GM23248 (cell line): ENCODE results near the gene CYB5RL. TPM values are rescaled to one million over a fixed set of nuclear protein-coding genes. Genes with fewer than 3 reads are reported as not detected.
A peak's percentile ranks its signal among the peaks of the same experiment; 100 is the strongest.

ENCODE experiments used
- DNase-seq: peaks from one replicate; pipeline ENCODE4 v3.0.0-alpha.2; 2015
- H2AFZ ChIP-seq: fragments of 200-600 bp; sonication (generic); 2 replicates; pipeline ENCODE4 v1.6.1; 2016; ENCODE audit warnings: antibody characterized with exemption
- H3F3A ChIP-seq: fragments of 200-600 bp; sonication (generic); 2 replicates; pipeline ENCODE4 v1.6.1; 2016; ENCODE audit warnings: mild to moderate bottlenecking, antibody characterized with exemption, mixed run types; ENCODE audit not compliant: insufficient read depth
- H3K27ac ChIP-seq: fragments of 200-600 bp; sonication (generic); 2 replicates; pipeline ENCODE4 v1.5.1; 2016; ENCODE audit warnings: mild to moderate bottlenecking
- H3K27me3 ChIP-seq: fragments of 200-600 bp; sonication (generic); replicated peaks from 2 replicates; pipeline ENCODE4 v1.6.1; 2016; ENCODE audit warnings: mild to moderate bottlenecking; ENCODE audit not compliant: insufficient read depth
- H3K36me3 ChIP-seq: fragments of 200-600 bp; sonication (generic); 2 replicates; pipeline ENCODE4 v1.6.1; 2016; ENCODE audit warnings: low read depth, mild to moderate bottlenecking
- H3K4me1 ChIP-seq: fragments of 200-600 bp; sonication (generic); 2 replicates; pipeline ENCODE4 v1.6.1; 2016; ENCODE audit warnings: mild to moderate bottlenecking; ENCODE audit not compliant: insufficient read depth
- H3K4me2 ChIP-seq: fragments of 200-600 bp; sonication (generic); one replicate; pipeline ENCODE4 v1.6.1; 2016; ENCODE audit warnings: mild to moderate bottlenecking; ENCODE audit not compliant: unreplicated experiment
- H3K4me3 ChIP-seq: fragments of 200-600 bp; sonication (generic); 2 replicates; pipeline ENCODE4 v1.5.1; 2016; ENCODE audit warnings: mild to moderate bottlenecking
- H3K79me2 ChIP-seq: fragments of 200-600 bp; sonication (generic); 2 replicates; pipeline ENCODE4 v1.6.1; 2016; ENCODE audit warnings: mild to moderate bottlenecking; ENCODE audit not compliant: insufficient read depth
- H3K9ac ChIP-seq: fragments of 200-600 bp; sonication (generic); 2 replicates; pipeline ENCODE4 v1.6.1; 2016; ENCODE audit warnings: mild to moderate bottlenecking
- H3K9me2 ChIP-seq: fragments of 200-600 bp; sonication (generic); 2 replicates; pipeline ENCODE4 v1.6.1; 2016; ENCODE audit warnings: mixed run types, mild to moderate bottlenecking, moderate library complexity; ENCODE audit not compliant: insufficient read depth
- H3K9me3 ChIP-seq: fragments of 200-600 bp; sonication (generic); one replicate; pipeline ENCODE4 v1.6.1; 2017; ENCODE audit warnings: low read depth
- H4K20me1 ChIP-seq: fragments of 200-600 bp; sonication (generic); 2 replicates; pipeline ENCODE4 v1.6.0; 2016; ENCODE audit not compliant: insufficient read depth
- EZH2 ChIP-seq: fragments of 200-600 bp; sonication (generic); IDR thresholded peaks from 2 replicates; pipeline ENCODE4 v1.6.1; 2018; ENCODE audit warnings: antibody characterized with exemption, mild to moderate bottlenecking; ENCODE audit not compliant: insufficient read depth, poor library complexity, severe bottlenecking
- EZH2phosphoT487 ChIP-seq: fragments of 200-600 bp; sonication (generic); IDR thresholded peaks from 2 replicates; pipeline ENCODE4 v1.6.1; 2018; ENCODE audit warnings: antibody characterized with exemption, moderate library complexity, mild to moderate bottlenecking, low read depth; ENCODE audit not compliant: insufficient read depth
- WGBS, 2 experiments: methylation state at CpG; one replicate each; pipeline ENCODE4 v1.1.6; 2015 to 2017; ENCODE audit warnings: low lambda C conversion rate in 2 of 2, low coverage in 1 of 2; ENCODE audit errors: missing lambda C conversion rate in 2 of 2; 5-methylcytosine and 5-hydroxymethylcytosine counted together
- in situ Hi-C: fragments of 300-500 bp; cut with MboI; formaldehyde crosslinking; loops from 2 replicates; pipeline ENCODE4 v1.15.0; 2020
- polyA plus RNA-seq: library from polyadenylated mRNA; unstranded; fragments of >200 nt; fragmentation: Nextera tagmentation; extraction: Ambion mirVana; gene quantifications from 2 replicates; pipeline ENCODE4 v1.2.1, GENCODE V29; 2016
- total RNA-seq: library from RNA; depleted of rRNA; stranded (reverse); fragments of >200 nt; shearing (Covaris generic); gene quantifications from 2 replicates; pipeline ENCODE4 v1.2.3, GENCODE V29; 2014

Gene CYB5RL
- total and polyA plus RNA-seq, 2 experiments from 2014 or later: 2.5 to 3.3 TPM

GRCh38 chr1:54221867-54222484 is 22.1 kb upstream of the CYB5RL start:
- in situ Hi-C loops: no loop called here
- Histone ChIP-seq H3K4me1 (peaks cover 25% of the 10 kb centered on the region), H3K4me2 (no peak overlapping the region), H3K4me3 (no peak overlapping the region), H3K79me2 (no peaks in the 10 kb centered on the region), H3K9me3 (no peaks in the 10 kb centered on the region), H3K36me3 (peaks cover 10% of the 10 kb centered on the region; the same call in 1 of the 2 replicates), H4K20me1 (no peaks in the 10 kb centered on the region), H3F3A (peaks cover 34% of the 10 kb centered on the region), H3K27me3 (no peaks in the 10 kb centered on the region), H2AFZ (no peak overlapping the region), H3K27ac (no peak overlapping the region), H3K9ac (no peak overlapping the region), H3K9me2 (no peaks in the 10 kb centered on the region)
- no peak for TF ChIP-seq EZH2phosphoT487
- no peak for TF ChIP-seq EZH2
- no peak for DNase-seq
- 96 to 99% methylated on average over 6 to 7 of the region's 7 CpGs for WGBS, 2 experiments

DNA sequence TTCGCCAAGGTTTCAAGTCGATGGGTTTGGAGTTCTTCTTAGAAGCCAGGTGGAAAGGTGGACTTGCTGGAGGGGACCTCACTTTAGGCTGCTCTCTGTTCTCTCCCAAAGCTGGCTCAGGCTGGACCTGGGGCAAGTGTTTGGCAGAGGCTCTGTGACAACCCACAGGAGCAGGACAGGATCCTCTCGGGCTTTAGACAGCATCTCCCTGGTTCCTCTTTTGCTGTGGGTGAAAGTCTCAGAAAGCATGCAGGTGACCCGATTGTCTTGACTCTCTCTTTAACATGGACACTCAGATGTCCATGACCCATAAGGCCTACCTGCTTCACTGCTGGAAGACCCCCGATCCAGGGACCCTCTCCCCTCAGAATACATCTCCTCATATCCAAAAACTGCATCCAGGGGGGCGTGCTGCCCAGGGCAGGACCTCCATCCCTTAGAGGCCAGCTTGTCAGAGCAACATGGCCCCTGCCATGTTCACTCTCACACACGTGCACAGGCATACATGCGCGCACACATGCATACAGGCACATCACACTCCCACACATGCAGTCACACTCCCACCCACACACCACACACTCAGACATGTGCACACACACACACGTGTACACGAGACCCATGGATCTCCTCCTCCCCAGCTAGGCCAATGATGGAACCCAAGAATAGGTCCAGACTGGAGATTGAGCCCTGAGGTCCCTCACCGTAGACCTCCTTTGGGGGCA is 21.4 kb upstream of the CYB5RL start:
- Histone ChIP-seq H4K20me1 (no peaks in the 10 kb centered on the region), H3K4me2 (no peak overlapping the region), H3K9ac (peak overlapping the region; percentile 57; the same call in 1 of the 2 replicates), H3K79me2 (no peaks in the 10 kb centered on the region), H3K27ac (peak overlapping the region; percentile 83), H3K36me3 (peaks cover 10% of the 10 kb centered on the region; the same call in 1 of the 2 replicates), H3K9me2 (no peaks in the 10 kb centered on the region), H3F3A (peaks cover 34% of the 10 kb centered on the region), H3K4me1 (peaks cover 19% of the 10 kb centered on the region), H3K4me3 (no peak overlapping the region), H3K9me3 (no peaks in the 10 kb centered on the region), H2AFZ (no peak overlapping the region), H3K27me3 (no peaks in the 10 kb centered on the region)
- 87 to 91% methylated on average over 11 to 12 of the region's 12 CpGs for WGBS, 2 experiments
- DNase-seq: no peak
- in situ Hi-C loops: no loop called here
- TF ChIP-seq EZH2phosphoT487 (no peak), EZH2 (no peak)

DNA sequence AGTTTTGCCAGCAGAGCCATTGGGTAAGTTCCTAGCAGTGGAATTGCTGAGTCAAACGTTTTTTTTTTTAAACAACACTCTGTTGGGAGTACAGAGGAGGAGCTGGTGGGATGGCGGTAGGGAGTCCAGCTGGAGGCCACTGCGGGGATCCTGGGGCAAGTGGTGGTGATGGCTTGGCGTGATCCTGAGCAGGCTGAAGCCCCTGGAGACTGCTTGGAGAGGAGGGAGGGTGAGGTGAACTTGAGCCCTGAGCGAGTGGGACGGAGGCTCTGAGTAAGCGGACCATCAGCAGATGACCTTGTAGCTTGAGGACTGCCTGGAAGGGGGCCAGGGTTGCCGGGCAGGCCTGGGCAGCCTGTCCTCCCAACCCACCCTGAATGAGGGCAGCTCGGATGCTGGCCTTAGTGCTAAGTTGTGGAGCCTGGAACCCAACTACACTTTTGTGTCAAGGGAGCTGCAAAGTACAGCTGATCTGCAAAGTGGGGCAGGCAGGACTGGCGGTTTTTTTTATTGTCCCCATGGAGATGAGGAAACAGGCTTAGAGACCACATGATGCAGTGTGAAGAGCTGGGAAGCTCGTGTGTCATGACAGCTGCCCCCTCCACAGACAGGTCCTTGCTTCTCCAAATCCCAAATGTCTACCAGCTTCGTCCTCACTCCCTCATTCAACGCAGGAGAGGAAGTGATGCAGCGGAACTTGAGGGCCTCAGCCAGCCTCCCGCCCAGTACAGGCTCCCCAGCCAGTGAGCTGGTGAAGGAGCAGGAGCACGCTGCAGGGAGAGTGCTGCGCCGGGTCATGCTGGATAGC is 20.4 kb upstream of the CYB5RL start:
- in situ Hi-C loops: no loop called here
- H3K4me2 ChIP-seq: peak overlapping the region; percentile 3
- DNase-seq: peak; percentile 76
- H3K27me3 ChIP-seq: no peaks in the 10 kb centered on the region
- H3K27ac ChIP-seq: peak overlapping the region; percentile 83
- H3F3A ChIP-seq: peaks cover 34% of the 10 kb centered on the region
- H3K79me2 ChIP-seq: no peaks in the 10 kb centered on the region
- peaks cover 10% of the 10 kb centered on the region; the same call in 1 of the 2 replicates for H3K36me3 ChIP-seq
- H3K9me3 ChIP-seq: no peaks in the 10 kb centered on the region
- H3K4me1 ChIP-seq: peaks cover 19% of the 10 kb centered on the region
- TF ChIP-seq EZH2 (no peak), EZH2phosphoT487 (no peak)
- no peak overlapping the region for H3K4me3 ChIP-seq
- no peaks in the 10 kb centered on the region for H3K9me2 ChIP-seq
- H2AFZ ChIP-seq: no peak overlapping the region
- peak overlapping the region; percentile 57 for H3K9ac ChIP-seq
- WGBS, 2 experiments: 24 to 26% methylated on average over 18 of the region's 18 CpGs
- no peaks in the 10 kb centered on the region for H4K20me1 ChIP-seq

GRCh38 chr1:54219688-54220003 is 19.8 kb upstream of the CYB5RL start:
- in situ Hi-C loops: no loop called here
- Histone ChIP-seq H3K9me2 (no peaks in the 10 kb centered on the region), H3K27ac (peak overlapping the region; percentile 83), H3K9me3 (no peaks in the 10 kb centered on the region), H3K4me3 (no peak overlapping the region), H2AFZ (no peak overlapping the region), H3K4me2 (peak overlapping the region; percentile 3), H3K79me2 (no peaks in the 10 kb centered on the region), H3K36me3 (peaks cover 10% of the 10 kb centered on the region; the same call in 1 of the 2 replicates), H4K20me1 (no peaks in the 10 kb centered on the region), H3K4me1 (peaks cover 19% of the 10 kb centered on the region), H3K27me3 (no peaks in the 10 kb centered on the region), H3K9ac (peak overlapping the region; percentile 57), H3F3A (peaks cover 34% of the 10 kb centered on the region)
- TF ChIP-seq EZH2phosphoT487 (no peak), EZH2 (no peak)
- no peak for DNase-seq
- 20 to 25% methylated on average over 3 of the region's 3 CpGs for WGBS, 2 experiments
